A172 (cell line): Measurements from ENCODE around the gene NETO2. TPM values are rescaled to one million over a fixed set of nuclear protein-coding genes. Genes with fewer than 3 reads are reported as not detected.
"Not testable (repeated sequence)": the region's sequence is repeated elsewhere in the genome, so short reads cannot be mapped to it uniquely, and the experiment has no call there.

Experiments used
- DNase-seq: peaks from one replicate; pipeline ENCODE4 v3.0.0-alpha.2; 2015; ENCODE audit warnings: low spot score
- total RNA-seq: library from RNA; depleted of rRNA; stranded (reverse); fragments of >200 nt; shearing (Covaris generic); gene quantifications from 2 replicates; pipeline ENCODE4 v1.2.3, GENCODE V29; 2014

The NETO2 gene
- total RNA-seq, 1 experiment from 2014 or later, result 19.9 TPM

GRCh38 chr16:47064775-47065174 is 79.0 kb downstream of the NETO2 start:
- no peak for DNase-seq

- DNase-seq, result no peak
These were observed 80.6 kb downstream of the NETO2 start for GRCh38 chr16:47063011-47063724.

GRCh38 chr16:47061204-47061603 is 82.5 kb downstream of the NETO2 start:
- DNase-seq, result no peak

- no peak for DNase-seq
These were observed 83.1 kb downstream of the NETO2 start for GRCh38 chr16:47060596-47060995.

GRCh38 chr16:47059991-47060390 is 83.8 kb downstream of the NETO2 start:
- no peak for DNase-seq

GRCh38 chr16:47059130-47059529 is 84.6 kb downstream of the NETO2 start:
- not testable (repeated sequence) for DNase-seq

GRCh38 chr16:47058295-47059086 is 85.3 kb downstream of the NETO2 start:
- DNase-seq, result no peak

- no peak for DNase-seq
These were observed 86.1 kb downstream of the NETO2 start for GRCh38 chr16:47057630-47057993.

GRCh38 chr16:47056688-47057629 is 86.8 kb downstream of the NETO2 start:
- DNase-seq, result no peak

GRCh38 chr16:47056061-47056460 is 87.7 kb downstream of the NETO2 start:
- not testable (repeated sequence) for DNase-seq

GRCh38 chr16:47055136-47055885 is 88.4 kb downstream of the NETO2 start:
- no peak for DNase-seq

- no peak for DNase-seq
These were observed 89.4 kb downstream of the NETO2 start for GRCh38 chr16:47054306-47054705.

GRCh38 chr16:47053895-47054294 is 89.8 kb downstream of the NETO2 start:
- DNase-seq, result no peak

- no peak for DNase-seq
These were observed 90.8 kb downstream of the NETO2 start for GRCh38 chr16:47052666-47053640.

GRCh38 chr16:47051031-47051430 is 92.7 kb downstream of the NETO2 start:
- no peak for DNase-seq

- no peak for DNase-seq
These were observed 93.7 kb downstream of the NETO2 start for GRCh38 chr16:47049901-47050583.

GRCh38 chr16:47047524-47048203 is 96.1 kb downstream of the NETO2 start:
- DNase-seq, result no peak

GRCh38 chr16:47046726-47047523 is 96.8 kb downstream of the NETO2 start:
- DNase-seq, result no peak
